C4-2B (cell line): Measurements from ENCODE around the gene USP2.
A peak's percentile ranks its signal among the peaks of the same experiment; 100 is the strongest.

Experiments used
- H3K27ac ChIP-seq: fragments of 450-650 bp; 2 replicates; pipeline ENCODE4 v1.5.1; 2017
- CTCF ChIP-seq: fragments of 450-650 bp; conservative IDR thresholded peaks from 2 replicates; pipeline ENCODE4 v1.5.1; 2017; ENCODE audit warnings: mild to moderate bottlenecking
- ZFX ChIP-seq: fragments of 450-650 bp; IDR thresholded peaks from 2 replicates; pipeline ENCODE4 v1.6.1; 2017

USP2 gene

GRCh38 chr11:119359365-119360214, 21.9 kb downstream of the USP2 start:
- peak overlapping the region; percentile 63 for H3K27ac ChIP-seq
- TF ChIP-seq CTCF (no peak), ZFX (no peak)

- H3K27ac ChIP-seq = no peak overlapping the region
- no peak for TF ChIP-seq CTCF
- no peak for TF ChIP-seq ZFX
Observed at GRCh38 chr11:119357074-119357473, 24.4 kb downstream of the USP2 start.

GRCh38 chr11:119356349-119357031, 25.0 kb downstream of the USP2 start:
- TF ChIP-seq CTCF (peak; percentile 93), ZFX (no peak)
- no peak overlapping the region for H3K27ac ChIP-seq

- TF ChIP-seq CTCF (no peak), ZFX (no peak)
- no peak overlapping the region for H3K27ac ChIP-seq
Observed at GRCh38 chr11:119355091-119355843, 26.2 kb downstream of the USP2 start.

GRCh38 chr11:119352857-119353260, 28.6 kb downstream of the USP2 start:
- peak overlapping the region; percentile 10; the same call in 1 of the 2 replicates for H3K27ac ChIP-seq
- TF ChIP-seq CTCF = no peak
- TF ChIP-seq ZFX = no peak

- TF ChIP-seq CTCF (no peak), ZFX (no peak)
- no peak overlapping the region for H3K27ac ChIP-seq
Observed at GRCh38 chr11:119351232-119351631, 30.3 kb downstream of the USP2 start.
